ENCODE data around the gene RABAC1. TPM values are rescaled to one million over a fixed set of nuclear protein-coding genes. Genes with fewer than 3 reads are reported as not detected.

RABAC1 gene
- polyA plus RNA-seq, 1 donor (not counting 4 experiments of a cell fraction or from before 2014, with no cell fraction given), result 107 TPM

DNA sequence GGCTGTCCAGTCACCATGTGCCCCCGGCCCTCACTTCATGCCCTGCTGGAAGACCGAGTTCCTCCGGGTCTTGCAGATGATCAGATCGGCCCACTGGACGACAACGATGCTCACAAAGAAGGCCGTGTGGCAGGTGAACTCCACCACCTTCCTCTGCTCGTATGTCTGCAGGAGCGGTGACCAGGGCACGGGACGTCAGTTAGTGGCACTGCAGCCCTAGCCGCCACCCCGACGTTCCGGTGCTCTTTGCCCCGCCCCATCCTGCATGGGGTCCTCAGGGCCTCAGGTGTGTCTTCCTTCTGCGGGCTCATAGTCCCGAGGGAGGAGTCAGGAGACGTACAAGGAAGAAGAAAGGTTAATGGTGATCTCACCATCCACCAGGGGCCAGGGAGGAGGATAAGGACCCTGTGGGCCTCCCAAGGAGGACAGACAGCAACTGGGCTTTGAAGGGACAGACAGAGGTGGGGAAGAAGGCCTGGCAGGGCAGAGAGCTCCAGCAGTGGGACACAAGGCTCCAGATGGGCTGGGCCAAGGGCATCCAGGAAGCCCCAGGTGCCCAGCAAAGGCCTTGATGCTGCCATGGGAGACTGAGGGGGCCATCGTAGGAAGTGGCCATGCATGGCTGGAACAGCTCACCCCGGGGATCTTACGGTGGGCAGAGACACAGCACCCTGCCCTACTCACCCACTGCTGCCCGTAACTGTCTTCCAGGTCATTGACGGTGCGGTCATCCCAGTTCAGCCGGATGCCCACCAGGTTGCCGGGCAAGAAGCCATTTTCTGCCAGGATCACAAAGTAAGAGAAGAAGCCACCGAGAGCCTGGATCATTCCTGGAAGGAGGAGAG lies 9.9 kb upstream of the RABAC1 start:
- TF ChIP-seq EZH2 (IDR thresholded peaks at IDR 0.05; ENCODE audit: low read length), result no peak
- TF ChIP-seq, protein P1, sequence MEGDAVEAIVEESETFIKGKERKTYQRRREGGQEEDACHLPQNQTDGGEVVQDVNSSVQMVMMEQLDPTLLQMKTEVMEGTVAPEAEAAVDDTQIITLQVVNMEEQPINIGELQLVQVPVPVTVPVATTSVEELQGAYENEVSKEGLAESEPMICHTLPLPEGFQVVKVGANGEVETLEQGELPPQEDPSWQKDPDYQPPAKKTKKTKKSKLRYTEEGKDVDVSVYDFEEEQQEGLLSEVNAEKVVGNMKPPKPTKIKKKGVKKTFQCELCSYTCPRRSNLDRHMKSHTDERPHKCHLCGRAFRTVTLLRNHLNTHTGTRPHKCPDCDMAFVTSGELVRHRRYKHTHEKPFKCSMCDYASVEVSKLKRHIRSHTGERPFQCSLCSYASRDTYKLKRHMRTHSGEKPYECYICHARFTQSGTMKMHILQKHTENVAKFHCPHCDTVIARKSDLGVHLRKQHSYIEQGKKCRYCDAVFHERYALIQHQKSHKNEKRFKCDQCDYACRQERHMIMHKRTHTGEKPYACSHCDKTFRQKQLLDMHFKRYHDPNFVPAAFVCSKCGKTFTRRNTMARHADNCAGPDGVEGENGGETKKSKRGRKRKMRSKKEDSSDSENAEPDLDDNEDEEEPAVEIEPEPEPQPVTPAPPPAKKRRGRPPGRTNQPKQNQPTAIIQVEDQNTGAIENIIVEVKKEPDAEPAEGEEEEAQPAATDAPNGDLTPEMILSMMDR (optimal IDR thresholded peaks at IDR 0.05 in 1 of 3, IDR thresholded peaks at IDR 0.05 in 1 of 3, conservative IDR thresholded peaks at IDR 0.05 in 1 of 3; ENCODE audit: extremely low read depth in 1 of 3, insufficient read depth in 2 of 3, low read length in 3 of 3), result no peak
- no peak overlapping the region for H3K4me2 ChIP-seq (ENCODE audit: control insufficient read depth, extremely low read depth, insufficient read depth, low read depth, low read length)
- dilution Hi-C loops (cut with MboI; ENCODE audit: extremely low pct_ligation_motif_present, low sequenced_read_pairs), result no loop called here
- no peak overlapping the region for H3K9ac ChIP-seq (ENCODE audit: control insufficient read depth, extremely low read depth, insufficient read depth, low read length)
- no peaks in the 10 kb centered on the region for H4K20me1 ChIP-seq (ENCODE audit: control insufficient read depth, extremely low read depth, insufficient read depth, low read length)
- FAIRE-seq (no peak), DNase-seq (ENCODE audit: low read depth, low spot score) (no peak)
- no peaks in the 10 kb centered on the region for H3K4me1 ChIP-seq (ENCODE audit: control insufficient read depth, extremely low read depth, insufficient read depth, low read length)
- no peak overlapping the region for H3K4me3 ChIP-seq (ENCODE audit: control insufficient read depth in 2 of 3, extremely low read depth in 1 of 3, insufficient read depth in 2 of 3, low read depth in 1 of 3, low read length in 3 of 3)
- no peaks in the 10 kb centered on the region for H3K27me3 ChIP-seq (ENCODE audit: control insufficient read depth, extremely low read depth, insufficient read depth, low read length)
- no peak overlapping the region for H2AFZ ChIP-seq (ENCODE audit: control insufficient read depth, low read length)
- H3K9me1 ChIP-seq (ENCODE audit: control insufficient read depth, extremely low read depth, insufficient read depth, low read length), result no peaks in the 10 kb centered on the region
- no peaks in the 10 kb centered on the region for H3K9me3 ChIP-seq (ENCODE audit: control insufficient read depth, low read depth, low read length)
- no peak overlapping the region for H3K27ac ChIP-seq (ENCODE audit: control insufficient read depth, insufficient read depth, low read length)
- no peaks in the 10 kb centered on the region for H3K79me2 ChIP-seq (ENCODE audit: control insufficient read depth, insufficient read depth, low read length)
- H3K36me3 ChIP-seq (ENCODE audit: control insufficient read depth in 2 of 2, extremely low read depth in 1 of 2, insufficient read depth in 2 of 2, low read length in 2 of 2), result no peaks in the 10 kb centered on the region

- Histone ChIP-seq H3K27ac (ENCODE audit: control insufficient read depth, insufficient read depth, low read length) (no peak overlapping the region), H2AFZ (ENCODE audit: control insufficient read depth, low read length) (no peak overlapping the region), H3K9me1 (ENCODE audit: control insufficient read depth, extremely low read depth, insufficient read depth, low read length) (no peaks in the 10 kb centered on the region), H3K4me1 (ENCODE audit: control insufficient read depth, extremely low read depth, insufficient read depth, low read length) (no peaks in the 10 kb centered on the region), H3K27me3 (ENCODE audit: control insufficient read depth, extremely low read depth, insufficient read depth, low read length) (no peaks in the 10 kb centered on the region), H3K9me3 (ENCODE audit: control insufficient read depth, low read depth, low read length) (no peaks in the 10 kb centered on the region), H3K9ac (ENCODE audit: control insufficient read depth, extremely low read depth, insufficient read depth, low read length) (no peak overlapping the region), H3K4me2 (ENCODE audit: control insufficient read depth, extremely low read depth, insufficient read depth, low read depth, low read length) (no peak overlapping the region), H3K79me2 (ENCODE audit: control insufficient read depth, insufficient read depth, low read length) (no peaks in the 10 kb centered on the region), H4K20me1 (ENCODE audit: control insufficient read depth, extremely low read depth, insufficient read depth, low read length) (no peaks in the 10 kb centered on the region), H3K36me3 (ENCODE audit: control insufficient read depth in 2 of 2, extremely low read depth in 1 of 2, insufficient read depth in 2 of 2, low read length in 2 of 2) (no peaks in the 10 kb centered on the region), H3K4me3 (ENCODE audit: control insufficient read depth in 2 of 3, extremely low read depth in 1 of 3, insufficient read depth in 2 of 3, low read depth in 1 of 3, low read length in 3 of 3) (no peak overlapping the region)
- dilution Hi-C loops (cut with MboI; ENCODE audit: extremely low pct_ligation_motif_present, low sequenced_read_pairs), result no loop called here
- TF ChIP-seq, protein P1 (optimal IDR thresholded peaks at IDR 0.05 in 1 of 3, IDR thresholded peaks at IDR 0.05 in 1 of 3, conservative IDR thresholded peaks at IDR 0.05 in 1 of 3; ENCODE audit: extremely low read depth in 1 of 3, insufficient read depth in 2 of 3, low read length in 3 of 3), result no peak
- no peak for TF ChIP-seq EZH2 (IDR thresholded peaks at IDR 0.05; ENCODE audit: low read length)
- no peak for DNase-seq (ENCODE audit: low read depth, low spot score)
- no peak for FAIRE-seq
These were observed 8.1 kb upstream of the RABAC1 start for GRCh38 chr19:41967054-41967783.

Data from keratinocyte (primary cell).